Measurements from ENCODE around the gene TSHZ2.
"Not testable (repeated sequence)": the region's sequence is repeated elsewhere in the genome, so short reads cannot be mapped to it uniquely, and the experiment has no call there.

The TSHZ2 gene

DNA sequence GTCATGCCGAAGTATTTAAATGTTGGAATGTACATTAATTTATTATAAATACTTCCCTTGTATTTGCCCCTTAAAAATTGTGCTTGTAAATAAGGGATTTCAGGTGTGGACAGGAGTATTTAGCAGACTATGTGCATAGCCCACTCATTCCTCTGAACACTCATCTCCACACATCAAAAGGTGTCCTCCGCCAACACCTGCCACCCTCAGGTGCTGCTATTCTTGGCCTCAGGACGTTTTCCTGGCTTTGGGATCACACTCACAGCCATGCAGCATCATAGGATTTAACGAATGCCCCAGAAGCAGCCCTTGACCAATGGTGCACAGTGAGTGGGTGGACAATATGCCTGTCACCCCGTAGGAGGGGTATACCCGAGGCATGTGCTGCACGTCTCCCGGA lies 390.6 kb downstream of the TSHZ2 start:
- TF ChIP-seq, protein P1, sequence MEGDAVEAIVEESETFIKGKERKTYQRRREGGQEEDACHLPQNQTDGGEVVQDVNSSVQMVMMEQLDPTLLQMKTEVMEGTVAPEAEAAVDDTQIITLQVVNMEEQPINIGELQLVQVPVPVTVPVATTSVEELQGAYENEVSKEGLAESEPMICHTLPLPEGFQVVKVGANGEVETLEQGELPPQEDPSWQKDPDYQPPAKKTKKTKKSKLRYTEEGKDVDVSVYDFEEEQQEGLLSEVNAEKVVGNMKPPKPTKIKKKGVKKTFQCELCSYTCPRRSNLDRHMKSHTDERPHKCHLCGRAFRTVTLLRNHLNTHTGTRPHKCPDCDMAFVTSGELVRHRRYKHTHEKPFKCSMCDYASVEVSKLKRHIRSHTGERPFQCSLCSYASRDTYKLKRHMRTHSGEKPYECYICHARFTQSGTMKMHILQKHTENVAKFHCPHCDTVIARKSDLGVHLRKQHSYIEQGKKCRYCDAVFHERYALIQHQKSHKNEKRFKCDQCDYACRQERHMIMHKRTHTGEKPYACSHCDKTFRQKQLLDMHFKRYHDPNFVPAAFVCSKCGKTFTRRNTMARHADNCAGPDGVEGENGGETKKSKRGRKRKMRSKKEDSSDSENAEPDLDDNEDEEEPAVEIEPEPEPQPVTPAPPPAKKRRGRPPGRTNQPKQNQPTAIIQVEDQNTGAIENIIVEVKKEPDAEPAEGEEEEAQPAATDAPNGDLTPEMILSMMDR (IDR thresholded peaks at IDR 0.05; ENCODE audit: low read depth, low read length) = no peak
- H3K36me3 ChIP-seq = no peaks in the 10 kb centered on the region
- H3K9me3 ChIP-seq = no peaks in the 10 kb centered on the region
- H3K27me3 ChIP-seq = no peaks in the 10 kb centered on the region
- no peak for DNase-seq
- H3K4me3 ChIP-seq (ENCODE audit: low read depth, low read length) = no peak overlapping the region
- H3K4me1 ChIP-seq = no peaks in the 10 kb centered on the region

- no peaks in the 10 kb centered on the region for H3K9me3 ChIP-seq
- H3K4me3 ChIP-seq (ENCODE audit: low read depth, low read length) = no peak overlapping the region
- TF ChIP-seq, protein P1 (IDR thresholded peaks at IDR 0.05; ENCODE audit: low read depth, low read length) = no peak
- DNase-seq = no peak
- H3K36me3 ChIP-seq = no peaks in the 10 kb centered on the region
- H3K4me1 ChIP-seq = no peaks in the 10 kb centered on the region
- H3K27me3 ChIP-seq = no peaks in the 10 kb centered on the region
Measured at GRCh38 chr20:53364646-53365045, 392.5 kb downstream of the TSHZ2 start.

DNA sequence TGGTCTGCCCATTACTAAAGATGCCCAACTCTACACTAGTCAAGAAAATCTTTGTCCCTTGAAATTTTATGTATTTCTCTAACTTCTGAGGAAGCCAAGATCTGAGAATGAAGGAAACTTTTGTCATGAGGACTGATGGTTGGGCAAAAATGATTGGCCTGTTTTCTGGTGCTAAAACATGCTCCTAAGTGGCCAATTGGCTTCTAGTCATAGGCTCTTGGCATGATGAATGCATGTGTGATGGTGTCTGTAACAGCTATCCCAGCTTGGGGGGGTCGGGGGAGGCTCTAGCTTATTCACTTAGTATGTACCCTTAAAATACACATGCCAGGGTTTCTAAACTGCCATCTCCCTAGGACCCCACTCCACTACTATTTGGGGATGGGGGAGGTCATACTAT lies 392.9 kb downstream of the TSHZ2 start:
- TF ChIP-seq, protein P1 (IDR thresholded peaks at IDR 0.05; ENCODE audit: low read depth, low read length) = no peak
- no peak for DNase-seq

DNA sequence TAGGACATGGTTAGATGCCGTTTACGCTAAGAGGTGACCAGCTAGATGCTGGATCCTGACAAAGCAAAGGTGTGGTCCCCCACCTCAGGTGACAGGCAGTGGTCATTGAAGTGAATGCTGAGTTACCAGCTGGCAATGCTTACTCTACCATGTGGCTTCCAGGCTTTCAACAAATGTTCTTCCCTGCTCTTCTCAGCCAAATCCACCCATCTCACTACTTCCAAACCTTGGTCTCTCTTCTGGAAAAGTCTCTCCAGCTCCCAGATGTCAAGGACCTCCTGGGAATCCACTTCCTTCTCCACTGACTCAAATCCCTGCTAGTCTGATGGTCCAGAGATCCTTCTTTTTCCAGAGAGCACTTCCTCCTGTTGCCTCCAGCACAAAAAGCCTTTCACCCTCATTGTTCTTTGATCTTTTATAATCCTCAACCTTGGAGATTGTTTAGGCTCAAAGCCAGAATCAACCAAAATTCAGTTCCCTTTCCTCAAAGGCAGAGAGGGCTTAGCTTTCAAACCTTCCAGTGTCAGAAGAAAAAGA lies 393.4 kb downstream of the TSHZ2 start:
- H3K27me3 ChIP-seq = no peaks in the 10 kb centered on the region
- no peak overlapping the region for H3K4me3 ChIP-seq (ENCODE audit: low read depth, low read length)
- no peaks in the 10 kb centered on the region for H3K9me3 ChIP-seq
- no peak for DNase-seq
- H3K4me1 ChIP-seq = no peaks in the 10 kb centered on the region
- TF ChIP-seq, protein P1 (IDR thresholded peaks at IDR 0.05; ENCODE audit: low read depth, low read length) = no peak
- H3K36me3 ChIP-seq = no peaks in the 10 kb centered on the region

More for the DNA sequence above, 392.9 kb downstream of the TSHZ2 start:
- H3K4me1 ChIP-seq = no peaks in the 10 kb centered on the region
- no peaks in the 10 kb centered on the region for H3K27me3 ChIP-seq
- H3K36me3 ChIP-seq = no peaks in the 10 kb centered on the region
- H3K9me3 ChIP-seq = no peaks in the 10 kb centered on the region
- no peak overlapping the region for H3K4me3 ChIP-seq (ENCODE audit: low read depth, low read length)

- not testable (repeated sequence) for H3K4me3 ChIP-seq (ENCODE audit: low read depth, low read length); DNase-seq; H3K9me3 ChIP-seq; H3K27me3 ChIP-seq; H3K4me1 ChIP-seq; H3K36me3 ChIP-seq
Measured at GRCh38 chr20:53366928-53367327, 394.8 kb downstream of the TSHZ2 start.

DNA sequence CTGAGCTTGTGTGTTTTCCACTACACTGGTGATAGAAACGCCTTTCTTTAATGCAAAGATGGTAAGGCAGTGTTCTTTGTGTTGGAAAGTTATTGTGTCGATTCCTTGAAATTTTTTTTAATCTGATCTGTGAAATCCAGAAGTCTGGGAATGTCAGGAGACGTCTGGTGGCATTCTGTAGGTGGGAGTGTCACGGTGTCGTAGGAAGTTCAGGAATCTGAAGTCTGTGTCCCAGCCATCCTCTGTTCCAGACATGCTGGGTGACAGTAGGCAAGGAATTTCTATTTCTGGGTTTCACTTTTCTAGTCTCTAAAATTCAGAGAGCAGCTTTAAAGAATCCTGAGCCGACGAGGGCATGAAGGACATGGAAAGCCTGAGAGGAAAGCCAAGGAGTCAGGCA lies 397.7 kb downstream of the TSHZ2 start:
- Histone ChIP-seq H3K4me3 (ENCODE audit: low read depth, low read length) (no peak overlapping the region), H3K4me1 (no peaks in the 10 kb centered on the region), H3K36me3 (no peaks in the 10 kb centered on the region), H3K9me3 (no peaks in the 10 kb centered on the region), H3K27me3 (no peaks in the 10 kb centered on the region)
- TF ChIP-seq, protein P1 (IDR thresholded peaks at IDR 0.05; ENCODE audit: low read depth, low read length) = no peak
- no peak for DNase-seq
